GM23338 (cell line): ENCODE results near the gene SOAT2.

ENCODE experiments used
- CREB1 ChIP-seq: fragments of 250-450 bp; sonication (Bioruptor Pico); IDR thresholded peaks from 2 replicates; pipeline ENCODE4 v1.5.0; 2020; ENCODE audit warnings: low read depth, mild to moderate bottlenecking, moderate library complexity
- CTCF ChIP-seq, 2 experiments: fragments of 200-600 bp in 1 of 2; sonication (generic) in 1 of 2; conservative IDR thresholded peaks; 2 replicates each; pipeline versions ENCODE4 v1.5.1 to v1.6.1; 2016 to 2017; ENCODE audit warnings: antibody characterized with exemption in 2 of 2, low read depth in 2 of 2, mild to moderate bottlenecking in 2 of 2, moderate library complexity in 1 of 2
- ETS1 ChIP-seq: IDR thresholded peaks from 2 replicates; pipeline ENCODE4 v1.6.1; 2016; ENCODE audit warnings: antibody characterized with exemption
- EZH2phosphoT487 ChIP-seq: fragments of 200-600 bp; sonication (generic); IDR thresholded peaks from one replicate; pipeline ENCODE4 v1.8.1; 2018; ENCODE audit warnings: antibody characterized with exemption; ENCODE audit not compliant: unreplicated experiment
- POLR2AphosphoS5 ChIP-seq: IDR thresholded peaks from 2 replicates; pipeline ENCODE4 v1.6.1; 2016; ENCODE audit warnings: antibody characterized with exemption, low read depth
- STAT1 ChIP-seq: IDR thresholded peaks from one replicate; pipeline ENCODE4 v1.6.1; 2016; ENCODE audit warnings: antibody characterized with exemption; ENCODE audit not compliant: unreplicated experiment

- TF ChIP-seq POLR2AphosphoS5 (no peak), CTCF (conservative IDR thresholded peaks at IDR 0.05; ENCODE audit: low read depth in 2 of 2) (no peak), CREB1 (no peak), EZH2phosphoT487 (no peak), ETS1 (no peak), STAT1 (no peak)
Measured at GRCh38 chr12:53077030-53077429, 26.3 kb upstream of the SOAT2 start.
